GM20000 (cell line): Measurements from ENCODE around the gene POLR3F.

Experiments used
- DNase-seq: peaks from one replicate; pipeline ENCODE4 v3.0.0; 2012; ENCODE audit warnings: low spot score
- CTCF ChIP-seq: IDR thresholded peaks from 2 replicates; pipeline ENCODE4 v1.5.1; 2012; ENCODE audit warnings: mild to moderate bottlenecking, control low read depth; ENCODE audit errors: extremely low read depth, missing control alignments

Gene POLR3F

GRCh38 chr20:18436847-18437246, 30.3 kb upstream of the POLR3F start:
- DNase-seq: peak; percentile 8
- TF ChIP-seq CTCF: no peak

- DNase-seq: no peak
- no peak for TF ChIP-seq CTCF
These were observed 26.8 kb upstream of the POLR3F start for GRCh38 chr20:18440403-18440802.

GRCh38 chr20:18443886-18444285, 23.3 kb upstream of the POLR3F start:
- DNase-seq: no peak
- TF ChIP-seq CTCF: no peak

GRCh38 chr20:18456600-18456999, 10.6 kb upstream of the POLR3F start:
- no peak for DNase-seq
- TF ChIP-seq CTCF: no peak

GRCh38 chr20:18465536-18466200, 1.5 kb upstream of the POLR3F start:
- TF ChIP-seq CTCF: no peak
- DNase-seq: no peak

- DNase-seq: no peak
- no peak for TF ChIP-seq CTCF
These were observed 656 bp upstream of the POLR3F start for GRCh38 chr20:18466574-18466893.

GRCh38 chr20:18477218-18477617, 10.0 kb downstream of the POLR3F start:
- TF ChIP-seq CTCF: no peak

More at GRCh38 chr20:18477218-18477617, 10.0 kb downstream of the POLR3F start:
- no peak for DNase-seq
